T-helper 2 cell treated with Interferon-gamma antibody and Interleukin-4, amounts not matched to agents 5 μg/mL and 100 μg/mL, for 36 hours (primary cell): ENCODE data around the gene UBE3D.
"Not testable (repeated sequence)": the region's sequence is repeated elsewhere in the genome, so short reads cannot be mapped to it uniquely, and the experiment has no call there.

Experiments
- DNase-seq: peaks from one replicate; pipeline ENCODE4 v3.0.0; 2021; ENCODE audit warnings: low spot score
- H3K27ac Mint-ChIP-seq: one replicate; pipeline ENCODE4 v1.8.0; 2021; ENCODE audit warnings: mild to moderate bottlenecking, mixed read lengths
- H3K27me3 Mint-ChIP-seq: one replicate; pipeline ENCODE4 v1.8.0; 2021; ENCODE audit warnings: low read depth, mixed read lengths
- H3K36me3 Mint-ChIP-seq: one replicate; pipeline ENCODE4 v1.8.0; 2021; ENCODE audit warnings: low read depth, mixed read lengths
- H3K4me1 Mint-ChIP-seq: one replicate; pipeline ENCODE4 v1.8.0; 2021; ENCODE audit warnings: low read depth, mixed read lengths
- H3K4me3 Mint-ChIP-seq: one replicate; pipeline ENCODE4 v1.8.0; 2022; ENCODE audit warnings: mild to moderate bottlenecking, moderate library complexity, mixed read lengths
- H3K9me3 Mint-ChIP-seq: one replicate; pipeline ENCODE4 v1.8.0; 2021; ENCODE audit warnings: mixed read lengths

Gene UBE3D

DNA sequence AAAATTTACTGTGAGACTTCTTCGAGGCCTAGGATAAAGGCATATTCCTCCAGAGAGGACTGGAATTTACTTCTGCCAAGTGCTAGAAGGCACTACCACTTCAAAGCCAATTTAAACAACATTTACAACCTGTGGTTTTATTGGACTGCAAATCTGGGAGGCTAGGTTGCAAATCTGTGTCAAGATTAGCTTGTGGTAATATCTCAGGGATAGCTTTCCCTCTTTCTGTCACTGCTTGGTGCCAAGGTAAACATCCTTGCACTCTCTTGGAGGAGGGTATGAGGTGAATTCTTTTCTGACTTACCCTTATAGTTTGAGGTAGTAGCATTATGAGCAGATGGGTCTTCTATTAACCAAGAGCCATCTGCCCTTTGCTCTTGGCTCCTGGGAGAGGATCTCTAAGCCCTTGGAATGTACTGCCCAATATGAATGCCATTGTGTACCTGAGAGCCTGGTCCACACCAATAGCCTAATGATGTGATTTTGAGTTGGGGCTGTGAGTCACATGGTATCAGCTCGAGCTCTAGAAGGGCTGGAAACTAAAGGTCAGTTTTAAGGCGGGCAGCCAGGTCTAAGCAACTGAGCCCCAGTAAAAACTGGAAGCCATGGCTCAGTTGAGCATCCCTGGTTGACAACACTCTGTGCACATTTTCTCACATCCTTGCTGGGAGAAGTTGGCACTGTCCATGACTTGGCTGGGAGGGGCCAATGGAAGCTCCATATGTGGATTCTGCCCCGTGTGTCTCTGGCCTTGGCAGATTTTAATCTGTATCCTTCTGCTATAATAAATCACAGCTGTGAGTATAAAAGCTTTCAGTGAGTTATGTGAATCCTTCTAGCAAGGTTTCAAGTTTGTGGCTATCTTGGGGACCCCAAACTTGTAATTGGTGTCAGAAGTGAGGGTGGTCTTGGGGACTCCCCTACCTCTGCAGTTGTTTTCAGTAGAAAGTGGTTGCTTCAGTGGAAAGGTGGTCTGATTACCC is 188.1 kb downstream of the UBE3D start:
- H3K4me3 Mint-ChIP-seq: no peak overlapping the region
- H3K36me3 Mint-ChIP-seq: no peaks in the 10 kb centered on the region
- no peaks in the 10 kb centered on the region for H3K9me3 Mint-ChIP-seq
- H3K27ac Mint-ChIP-seq: no peak overlapping the region
- no peaks in the 10 kb centered on the region for H3K4me1 Mint-ChIP-seq
- DNase-seq: no peak
- peaks cover 2% of the 10 kb centered on the region for H3K27me3 Mint-ChIP-seq

DNA sequence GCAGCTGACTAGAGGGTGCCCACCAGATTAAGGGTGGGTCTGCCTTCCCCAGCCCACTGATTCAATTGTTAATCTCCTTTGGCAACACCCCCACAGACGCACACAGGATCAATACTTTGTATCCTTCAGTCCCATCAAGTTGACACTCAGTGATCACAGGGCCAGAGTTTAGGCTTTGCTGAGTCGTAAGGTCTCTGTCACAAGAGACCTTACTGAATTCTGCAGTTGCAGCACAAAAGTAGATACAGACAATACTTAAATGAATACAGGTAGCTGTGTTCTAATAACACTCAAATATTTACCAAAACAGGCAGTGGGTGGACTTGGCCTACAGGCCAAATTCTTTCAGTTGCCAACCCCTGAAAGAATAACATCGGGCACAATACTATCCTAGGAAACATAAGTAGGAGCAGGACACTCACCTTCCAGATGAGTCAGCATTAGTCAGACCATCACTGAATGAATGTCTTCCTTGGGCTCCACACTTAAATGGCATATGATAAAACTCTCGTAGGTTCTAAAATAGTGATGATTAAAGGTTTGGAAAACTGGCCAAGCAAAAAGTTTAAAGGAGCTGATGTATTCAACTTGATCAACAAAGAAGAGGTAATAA is 190.0 kb downstream of the UBE3D start:
- Mint-ChIP-seq H3K36me3 (no peaks in the 10 kb centered on the region), H3K4me1 (no peaks in the 10 kb centered on the region), H3K27ac (no peak overlapping the region), H3K27me3 (no peaks in the 10 kb centered on the region), H3K4me3 (no peak overlapping the region), H3K9me3 (no peaks in the 10 kb centered on the region)
- no peak for DNase-seq

DNA sequence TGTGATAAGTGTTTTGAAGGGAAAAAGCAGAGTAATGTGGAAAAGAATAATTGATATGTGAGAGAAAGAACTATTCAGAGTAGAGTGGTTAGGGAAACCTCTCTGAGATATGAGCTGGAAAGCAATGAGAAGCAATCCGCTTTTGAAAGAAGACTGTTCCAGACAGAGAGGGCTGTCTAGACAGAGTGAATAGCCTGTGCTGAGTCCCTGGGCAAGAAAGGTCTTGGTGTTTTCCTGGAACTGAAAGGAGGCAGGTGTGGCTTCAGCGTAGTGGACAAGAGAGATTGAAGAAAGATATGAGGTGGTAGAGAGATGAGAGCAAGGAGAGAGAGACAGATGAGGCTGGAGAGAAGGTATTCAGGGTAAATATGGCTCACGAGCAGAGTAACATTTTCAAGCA is 190.8 kb downstream of the UBE3D start:
- no peaks in the 10 kb centered on the region for H3K9me3 Mint-ChIP-seq
- H3K4me1 Mint-ChIP-seq: no peaks in the 10 kb centered on the region
- DNase-seq: no peak
- H3K36me3 Mint-ChIP-seq: no peaks in the 10 kb centered on the region
- no peak overlapping the region for H3K4me3 Mint-ChIP-seq
- H3K27me3 Mint-ChIP-seq: no peaks in the 10 kb centered on the region
- no peak overlapping the region for H3K27ac Mint-ChIP-seq

- Mint-ChIP-seq H3K4me3 (no peak overlapping the region), H3K4me1 (no peaks in the 10 kb centered on the region), H3K27ac (no peak overlapping the region), H3K9me3 (no peaks in the 10 kb centered on the region), H3K36me3 (no peaks in the 10 kb centered on the region), H3K27me3 (no peaks in the 10 kb centered on the region)
- no peak for DNase-seq
These were observed 193.5 kb downstream of the UBE3D start for GRCh38 chr6:82872185-82872584.

DNA sequence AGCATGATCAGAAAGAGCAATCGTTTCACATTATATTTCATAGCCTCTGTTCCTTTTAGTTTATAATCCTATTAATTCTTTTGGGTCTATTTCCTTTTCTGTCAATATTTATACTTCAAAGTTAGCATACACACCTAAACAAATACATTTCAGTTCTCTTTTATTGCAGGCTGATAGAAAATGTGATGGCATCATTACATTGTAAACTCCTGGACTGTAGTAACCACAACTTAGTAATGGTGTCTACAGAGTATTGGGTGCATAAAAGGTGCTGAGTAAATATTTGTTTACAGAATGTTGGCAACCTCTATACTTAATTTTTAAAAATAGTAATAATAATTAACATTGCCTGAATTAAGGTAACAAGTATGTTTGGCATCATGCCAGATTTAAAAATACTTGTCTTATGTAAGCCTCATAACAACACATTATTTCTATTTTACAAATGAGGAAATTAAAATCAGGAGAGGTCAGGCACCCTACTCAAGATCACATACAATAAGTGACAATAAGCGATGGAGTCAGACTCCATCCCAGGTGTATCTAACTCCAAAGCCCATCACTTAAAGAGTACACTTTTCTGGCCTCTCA is 195.0 kb downstream of the UBE3D start:
- H3K27ac Mint-ChIP-seq: no peak overlapping the region
- H3K4me1 Mint-ChIP-seq: no peaks in the 10 kb centered on the region
- H3K9me3 Mint-ChIP-seq: no peaks in the 10 kb centered on the region
- H3K27me3 Mint-ChIP-seq: no peaks in the 10 kb centered on the region
- no peaks in the 10 kb centered on the region for H3K36me3 Mint-ChIP-seq
- DNase-seq: no peak
- no peak overlapping the region for H3K4me3 Mint-ChIP-seq

GRCh38 chr6:82869493-82869892 is 196.1 kb downstream of the UBE3D start:
- Mint-ChIP-seq H3K27ac (no peak overlapping the region), H3K36me3 (no peaks in the 10 kb centered on the region), H3K9me3 (no peaks in the 10 kb centered on the region), H3K4me1 (no peaks in the 10 kb centered on the region), H3K4me3 (no peak overlapping the region), H3K27me3 (no peaks in the 10 kb centered on the region)
- DNase-seq: no peak

- Mint-ChIP-seq H3K4me1 (no peaks in the 10 kb centered on the region), H3K27me3 (no peaks in the 10 kb centered on the region), H3K9me3 (no peaks in the 10 kb centered on the region), H3K36me3 (no peaks in the 10 kb centered on the region), H3K4me3 (no peak overlapping the region), H3K27ac (no peak overlapping the region)
- no peak for DNase-seq
These were observed 197.7 kb downstream of the UBE3D start for GRCh38 chr6:82867946-82868345.

DNA sequence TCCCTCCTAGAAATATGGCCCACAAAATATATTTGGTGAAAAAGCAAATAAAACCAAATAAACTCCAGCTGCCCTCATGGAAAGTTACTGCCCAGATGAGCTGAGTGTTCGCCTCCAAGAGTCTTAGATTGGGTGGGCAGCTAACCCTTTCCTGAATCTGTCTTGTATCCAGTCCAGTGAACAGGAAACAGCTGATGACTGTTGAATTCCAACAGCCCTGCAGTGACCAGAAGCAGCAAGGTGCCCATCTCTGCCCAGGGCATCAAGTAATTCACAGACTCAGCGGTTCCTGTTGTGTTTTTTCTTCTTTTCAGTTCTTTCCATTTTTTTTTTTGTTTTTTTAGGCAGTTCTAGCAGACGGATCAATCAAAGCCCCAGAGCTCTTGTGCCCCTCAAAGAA is 199.2 kb downstream of the UBE3D start:
- no peak for DNase-seq
- no peak overlapping the region for H3K27ac Mint-ChIP-seq
- H3K4me3 Mint-ChIP-seq: no peak overlapping the region
- no peaks in the 10 kb centered on the region for H3K9me3 Mint-ChIP-seq
- no peaks in the 10 kb centered on the region for H3K4me1 Mint-ChIP-seq
- H3K27me3 Mint-ChIP-seq: no peaks in the 10 kb centered on the region
- H3K36me3 Mint-ChIP-seq: no peaks in the 10 kb centered on the region

GRCh38 chr6:82865461-82865860 is 200.2 kb downstream of the UBE3D start:
- Mint-ChIP-seq H3K27ac (no peak overlapping the region), H3K4me3 (no peak overlapping the region), H3K4me1 (no peaks in the 10 kb centered on the region), H3K9me3 (no peaks in the 10 kb centered on the region), H3K36me3 (no peaks in the 10 kb centered on the region), H3K27me3 (no peaks in the 10 kb centered on the region)
- DNase-seq: no peak

- DNase-seq: no peak
- no peaks in the 10 kb centered on the region for H3K27me3 Mint-ChIP-seq
- no peak overlapping the region for H3K27ac Mint-ChIP-seq
- H3K4me1 Mint-ChIP-seq: no peaks in the 10 kb centered on the region
- H3K36me3 Mint-ChIP-seq: no peaks in the 10 kb centered on the region
- no peaks in the 10 kb centered on the region for H3K9me3 Mint-ChIP-seq
- no peak overlapping the region for H3K4me3 Mint-ChIP-seq
These were observed 201.9 kb downstream of the UBE3D start for GRCh38 chr6:82863781-82864180.

DNA sequence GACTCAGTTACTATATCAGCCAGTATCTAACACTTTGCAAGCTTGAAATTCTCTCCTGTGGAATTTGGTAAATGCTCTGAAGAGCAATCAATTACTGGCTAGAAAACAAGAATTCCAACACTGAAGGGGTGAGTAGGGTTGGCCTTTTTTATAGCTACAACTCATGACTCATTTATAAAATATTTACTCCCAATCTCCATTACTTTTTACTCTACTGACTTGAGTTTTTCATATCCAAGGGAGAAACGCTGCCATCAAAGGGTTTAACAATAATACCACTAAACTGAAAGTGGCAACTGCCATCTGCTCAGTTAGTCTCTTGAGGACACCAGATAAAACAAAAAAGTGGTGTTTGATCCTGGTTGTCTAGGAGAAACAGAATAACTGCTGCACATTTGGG is 203.1 kb downstream of the UBE3D start:
- no peaks in the 10 kb centered on the region for H3K9me3 Mint-ChIP-seq
- no peak for DNase-seq

DNA sequence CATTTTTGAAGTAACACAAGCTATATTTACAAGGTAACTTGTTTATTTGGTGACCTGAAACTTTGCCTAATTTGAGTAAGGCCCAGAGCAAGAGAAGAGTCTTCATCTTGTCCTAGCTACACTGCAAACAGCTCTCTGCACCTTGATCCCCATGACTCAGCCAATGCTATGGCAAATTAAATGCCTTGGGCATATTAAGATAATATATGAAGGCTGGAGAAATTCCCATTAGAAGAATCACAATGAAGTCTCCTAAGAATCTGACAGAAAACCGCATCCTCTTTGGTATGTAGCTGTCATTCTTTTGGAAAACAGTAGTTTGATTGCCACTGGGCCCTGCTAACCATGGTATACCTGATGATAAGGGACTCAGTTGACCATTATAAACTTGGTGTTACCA is 204.5 kb downstream of the UBE3D start:
- H3K36me3 Mint-ChIP-seq: no peaks in the 10 kb centered on the region
- H3K9me3 Mint-ChIP-seq: no peaks in the 10 kb centered on the region
- H3K4me1 Mint-ChIP-seq: no peaks in the 10 kb centered on the region
- no peak overlapping the region for H3K4me3 Mint-ChIP-seq
- H3K27ac Mint-ChIP-seq: no peak overlapping the region
- DNase-seq: no peak
- no peaks in the 10 kb centered on the region for H3K27me3 Mint-ChIP-seq

More for the DNA sequence above, 203.1 kb downstream of the UBE3D start:
- Mint-ChIP-seq H3K36me3 (no peaks in the 10 kb centered on the region), H3K4me1 (no peaks in the 10 kb centered on the region), H3K27ac (no peak overlapping the region), H3K4me3 (no peak overlapping the region), H3K27me3 (no peaks in the 10 kb centered on the region)

- H3K4me3 Mint-ChIP-seq, H3K9me3 Mint-ChIP-seq, H3K36me3 Mint-ChIP-seq, DNase-seq, H3K4me1 Mint-ChIP-seq, H3K27ac Mint-ChIP-seq, H3K27me3 Mint-ChIP-seq: not testable (repeated sequence)
These were observed 209.6 kb downstream of the UBE3D start for GRCh38 chr6:82856077-82856476.

DNA sequence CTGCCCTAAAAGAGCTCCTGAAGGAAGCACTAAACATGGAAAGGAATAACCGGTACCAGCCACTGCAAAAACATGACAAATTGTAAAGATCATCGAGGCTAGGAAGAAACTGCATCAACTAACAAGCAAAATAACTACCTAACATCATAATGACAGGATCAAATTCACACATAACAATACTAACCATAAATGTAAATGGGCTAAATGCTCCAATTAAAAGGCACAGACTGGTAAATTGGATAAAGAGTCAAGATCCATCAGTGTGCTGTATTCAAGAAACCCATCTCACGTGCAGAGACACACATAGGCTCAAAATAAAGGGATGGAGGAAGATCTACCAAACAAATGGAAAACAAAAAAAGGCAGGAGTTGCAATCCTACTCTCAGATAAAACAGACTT is 212.7 kb downstream of the UBE3D start:
- not testable (repeated sequence) for H3K4me3 Mint-ChIP-seq, H3K27me3 Mint-ChIP-seq

More for the DNA sequence above, 212.7 kb downstream of the UBE3D start:
- H3K36me3 Mint-ChIP-seq, H3K4me1 Mint-ChIP-seq, DNase-seq, H3K27ac Mint-ChIP-seq, H3K9me3 Mint-ChIP-seq: not testable (repeated sequence)
